ENCODE measurements around the gene ENTPD8. TPM values are rescaled to one million over a fixed set of nuclear protein-coding genes. Genes with fewer than 3 reads are reported as not detected.

Gene ENTPD8
- total and polyA plus RNA-seq, 5 experiments from 2014 or later, result not detected

DNA sequence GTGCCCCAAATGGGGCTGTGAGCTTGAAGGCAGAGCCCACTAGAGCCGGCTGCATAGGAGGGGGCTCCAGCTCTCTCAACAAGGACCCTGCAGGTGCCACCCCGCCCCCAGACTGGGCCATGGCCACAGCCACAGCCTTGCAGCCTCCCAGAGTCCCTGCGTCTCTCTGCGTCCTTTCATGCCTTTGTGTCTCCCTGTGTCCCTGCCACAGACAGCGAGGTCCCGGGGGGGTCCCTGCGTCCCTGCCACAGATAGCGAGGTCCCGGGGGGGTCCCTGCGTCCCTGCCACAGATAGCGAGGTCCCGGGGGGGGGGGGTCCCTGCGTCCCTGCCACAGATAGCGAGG, 11.6 kb downstream of the ENTPD8 start:
- DNase-seq (peak in 1 of 10 donors; percentile 56), ATAC-seq (no peak)
- peaks cover 0 to 5% (median 3%) of the 10 kb centered on the region in 4 donors for H3K4me1 Mint-ChIP-seq
- no peaks in the 10 kb centered on the region for H3K9me3 Mint-ChIP-seq
- H3K36me3 Mint-ChIP-seq, result no peaks in the 10 kb centered on the region
- no peak overlapping the region for H3K27ac Mint-ChIP-seq
- H3K27me3 Mint-ChIP-seq, result no peaks in the 10 kb centered on the region
- POLR2A ChIA-PET, result no interaction called here
- H3K4me3 Mint-ChIP-seq, result no peak overlapping the region

DNA sequence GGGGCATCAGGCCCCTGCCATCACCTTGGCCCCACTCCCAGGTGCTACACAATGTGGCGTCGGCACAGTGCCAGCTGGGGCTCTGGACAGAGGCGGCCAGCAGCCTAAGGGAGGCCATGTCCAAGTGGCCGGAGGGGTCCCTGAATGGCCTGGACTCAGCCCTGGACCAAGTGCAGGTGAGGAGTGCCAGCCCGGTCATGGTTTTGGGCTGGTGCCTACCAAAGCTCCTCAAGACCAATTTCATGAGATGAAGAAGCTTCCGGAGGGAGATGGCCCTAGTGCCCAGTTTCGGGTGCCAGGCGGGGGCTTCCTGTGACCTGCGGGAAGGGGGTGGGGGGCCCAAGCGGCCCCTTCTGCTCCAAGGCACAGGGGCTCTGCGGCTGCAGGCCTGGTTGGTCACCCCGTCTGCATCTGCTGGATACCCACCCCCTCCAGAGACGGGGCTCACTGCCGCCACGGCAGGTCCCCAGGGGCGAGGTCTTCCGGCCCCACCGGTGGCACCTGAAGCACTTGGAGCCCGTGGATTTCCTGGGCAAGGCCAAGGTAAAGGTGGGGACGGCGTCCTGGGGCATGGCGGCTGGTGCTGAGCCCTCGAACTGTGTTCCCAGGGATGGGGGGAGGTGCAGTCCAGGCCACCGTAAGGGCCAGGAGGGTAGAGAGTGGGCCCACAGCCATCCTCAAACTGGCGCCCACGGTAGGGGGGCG, 12.2 kb downstream of the ENTPD8 start:
- H3K4me1 Mint-ChIP-seq, result peaks cover 0 to 7% (median 6%) of the 10 kb centered on the region in 4 donors
- H3K27ac Mint-ChIP-seq, result no peak overlapping the region
- no peaks in the 10 kb centered on the region for H3K36me3 Mint-ChIP-seq
- DNase-seq (peak in 1 of 10 donors; percentile 41), ATAC-seq (no peak)
- no peaks in the 10 kb centered on the region for H3K9me3 Mint-ChIP-seq
- H3K4me3 Mint-ChIP-seq, result no peak overlapping the region
- POLR2A ChIA-PET, result no interaction called here
- H3K27me3 Mint-ChIP-seq, result no peaks in the 10 kb centered on the region

DNA sequence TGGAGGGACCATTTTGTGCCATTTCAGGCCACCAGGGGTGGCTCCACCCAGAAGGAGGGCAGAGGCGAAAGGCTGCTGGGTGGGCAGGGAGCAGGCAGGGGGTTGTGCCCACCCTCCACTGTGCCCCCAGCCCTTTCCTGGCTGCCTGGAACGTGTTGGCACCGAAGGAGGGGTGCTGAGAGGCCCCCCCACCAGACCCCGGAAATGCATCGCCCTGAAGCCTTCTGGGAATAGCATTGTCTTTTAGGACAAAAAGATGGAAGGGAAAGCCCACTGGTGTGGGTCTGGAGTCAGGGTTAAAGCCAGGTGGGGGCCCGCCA, 12.9 kb downstream of the ENTPD8 start:
- no peak overlapping the region for H3K4me3 Mint-ChIP-seq
- POLR2A ChIA-PET, result interaction anchor here (1.2 kb wide), 1 partner anchor 126 kb away, joined by 3 read pairs; the partner anchor contains the start of gene NRARP
- no peak overlapping the region for H3K27ac Mint-ChIP-seq

GRCh38 chr9:137427454-137428310, 13.5 kb downstream of the ENTPD8 start:
- H3K36me3 Mint-ChIP-seq, result no peaks in the 10 kb centered on the region
- H3K27ac Mint-ChIP-seq, result no peak overlapping the region
- ATAC-seq (no peak), DNase-seq (no peak)
- H3K4me1 Mint-ChIP-seq, result peaks cover 0 to 7% (median 6%) of the 10 kb centered on the region in 4 donors
- no peak overlapping the region for H3K4me3 Mint-ChIP-seq
- no peaks in the 10 kb centered on the region for H3K27me3 Mint-ChIP-seq
- POLR2A ChIA-PET, result interaction anchor here (0.5 to 1.2 kb wide), 2 partner anchors 125 to 165 kb away, joined by 3 to 4 read pairs; partner anchors contain the start of gene NRARP
- no peaks in the 10 kb centered on the region for H3K9me3 Mint-ChIP-seq

More for the DNA sequence above, 12.9 kb downstream of the ENTPD8 start:
- H3K9me3 Mint-ChIP-seq, result no peaks in the 10 kb centered on the region
- DNase-seq (no peak), ATAC-seq (no peak)
- H3K27me3 Mint-ChIP-seq, result no peaks in the 10 kb centered on the region
- H3K36me3 Mint-ChIP-seq, result no peaks in the 10 kb centered on the region
- peaks cover 0 to 7% (median 6%) of the 10 kb centered on the region in 4 donors for H3K4me1 Mint-ChIP-seq

GRCh38 chr9:137426018-137426681, 15.0 kb downstream of the ENTPD8 start:
- no peaks in the 10 kb centered on the region for H3K36me3 Mint-ChIP-seq
- ATAC-seq (no peak), DNase-seq (peak in 1 of 10 donors; percentile 57)
- H3K4me1 Mint-ChIP-seq, result peaks cover 0 to 17% (median 10%) of the 10 kb centered on the region in 4 donors
- POLR2A ChIA-PET, result no interaction called here
- no peaks in the 10 kb centered on the region for H3K27me3 Mint-ChIP-seq
- no peaks in the 10 kb centered on the region for H3K9me3 Mint-ChIP-seq
- H3K4me3 Mint-ChIP-seq, result peak overlapping the region in 2 of 10 donors; percentile 22 to 45
- no peak overlapping the region for H3K27ac Mint-ChIP-seq

DNA sequence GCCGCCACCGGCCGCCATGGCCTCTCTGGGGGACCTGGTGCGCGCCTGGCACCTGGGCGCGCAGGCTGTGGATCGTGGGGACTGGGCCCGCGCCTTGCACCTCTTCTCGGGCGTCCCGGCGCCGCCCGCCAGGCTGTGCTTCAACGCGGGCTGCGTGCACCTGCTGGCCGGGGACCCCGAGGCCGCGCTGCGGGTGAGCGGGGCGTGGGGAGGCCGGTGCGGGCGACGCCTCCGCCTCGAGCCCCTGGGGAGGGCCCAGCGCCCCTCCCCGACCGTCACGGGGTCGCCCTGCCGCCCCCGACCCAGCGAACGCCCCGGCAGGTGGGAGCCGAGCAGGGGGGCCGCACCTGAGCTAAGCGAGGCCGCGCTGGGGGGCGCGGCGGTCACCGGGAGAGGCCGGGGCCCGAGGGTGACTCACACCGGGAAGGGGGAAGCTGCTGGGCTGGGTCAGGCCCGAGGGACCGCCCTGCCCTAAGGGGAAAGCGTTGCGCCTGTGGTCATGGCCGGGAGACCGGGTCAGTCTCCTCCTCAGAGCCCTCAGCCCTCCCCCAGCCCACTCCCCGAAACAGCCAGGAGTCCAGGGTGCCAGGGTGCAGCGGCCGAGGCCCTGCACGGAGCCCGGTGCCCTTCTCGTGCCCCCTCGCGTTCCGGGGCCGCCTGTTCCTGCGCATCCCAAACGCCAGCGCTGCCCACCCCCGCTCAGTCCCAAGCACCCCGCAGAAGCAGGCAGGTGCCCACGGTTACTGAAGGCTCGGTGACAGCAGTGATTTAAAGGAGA, 17.5 kb downstream of the ENTPD8 start:
- peak in 1 of 10 donors; percentile 63 for DNase-seq
- peak; percentile 3 to 69 for ATAC-seq
- peak overlapping the region in 9 of 10 donors; percentile 63 to 80 (median 77) for H3K4me3 Mint-ChIP-seq

DNA sequence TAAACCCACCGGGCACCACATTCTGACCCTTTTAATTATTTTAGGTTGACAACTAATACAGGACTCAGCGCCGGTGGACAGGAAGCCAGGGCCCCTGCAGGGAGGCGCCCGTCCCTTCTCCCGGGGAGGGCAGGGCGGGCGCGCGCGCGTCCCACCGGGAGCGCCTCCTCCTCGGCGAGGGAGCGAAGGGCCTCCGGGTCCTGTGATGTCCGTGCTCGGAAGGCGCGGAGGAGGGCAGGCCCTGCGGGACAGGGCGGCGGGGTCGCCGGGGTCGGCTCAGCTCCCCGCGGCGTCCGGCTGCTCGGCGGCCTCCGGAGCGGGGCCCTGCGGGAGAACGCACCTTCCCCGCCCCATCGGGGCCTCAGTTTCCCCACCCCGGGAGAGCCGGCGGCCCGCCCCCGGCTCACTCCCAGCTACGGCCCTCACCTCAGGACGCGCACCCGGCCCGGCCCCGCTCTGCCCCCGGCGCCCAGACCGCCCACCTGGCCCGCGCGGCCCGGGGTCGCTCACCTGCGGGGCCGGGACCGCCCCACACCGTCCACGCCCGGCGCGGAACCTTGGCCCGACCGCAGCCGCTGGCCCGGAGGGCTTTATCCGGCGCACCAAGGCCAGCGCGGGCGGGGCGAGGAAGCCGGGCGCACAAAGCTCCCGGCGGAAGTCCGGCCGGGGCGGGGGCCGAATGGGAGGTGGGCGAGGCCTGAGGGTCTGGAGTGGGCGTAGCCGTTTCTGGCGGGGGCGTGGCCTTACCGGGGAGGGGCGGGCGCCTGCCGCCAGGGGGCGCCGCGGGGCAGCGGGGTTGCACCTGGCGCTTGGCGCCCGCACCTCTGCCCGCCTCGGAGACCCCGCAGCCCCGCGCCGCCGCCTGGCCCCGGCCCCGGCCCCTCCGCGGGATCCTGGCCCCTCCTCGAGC, 18.3 kb downstream of the ENTPD8 start, which contains the start of the genes EXD3 and NOXA1:
Gene EXD3, minus strand, starts transcription at position 559 of the 910 bp plus-strand sequence. CDS start 27,805 bp downstream, outside the sequence.
Gene NOXA1, plus strand, starts transcription at position 790 of the 910 bp plus-strand sequence. CDS start 137 bp downstream, outside the sequence.
- POLR2A ChIA-PET, result interaction anchor here (0.6 to 2.5 kb wide), 19 partner anchors 10 to 186 kb away, joined by 3 to 26 read pairs (median 4); partner anchors contain the start of genes MRPL41, NELFB, NRARP and NSMF
- H3K9me3 Mint-ChIP-seq, result no peaks in the 10 kb centered on the region
- ATAC-seq (peak; percentile 83 to 89), DNase-seq (peak; percentile 85 to 98 (median 93))
- peaks cover 0 to 20% (median 11%) of the 10 kb centered on the region in 4 donors for H3K4me1 Mint-ChIP-seq
- H3K4me3 Mint-ChIP-seq, result peak within 1 kb of the TSS; percentile 70 to 91 (median 82)
- no peaks in the 10 kb centered on the region for H3K27me3 Mint-ChIP-seq
- peak within 1 kb of the TSS; percentile 48 to 87 (median 76) for H3K27ac Mint-ChIP-seq
- no peaks in the 10 kb centered on the region for H3K36me3 Mint-ChIP-seq

More for the DNA sequence above, 17.5 kb downstream of the ENTPD8 start:
- Mint-ChIP-seq H3K36me3 (no peaks in the 10 kb centered on the region), H3K9me3 (no peaks in the 10 kb centered on the region), H3K27ac (peak overlapping the region in 2 of 10 donors; percentile 47 to 78), H3K4me1 (peaks cover 0 to 20% (median 11%) of the 10 kb centered on the region in 4 donors), H3K27me3 (no peaks in the 10 kb centered on the region)
- POLR2A ChIA-PET, result interaction anchor here (0.6 to 2.5 kb wide), 16 partner anchors 12 to 187 kb away, joined by 3 to 26 read pairs (median 4); partner anchors contain the start of genes MRPL41, NRARP, NSMF and TUBB4B

- Mint-ChIP-seq H3K27me3 (no peaks in the 10 kb centered on the region), H3K4me3 (peak overlapping the region; percentile 70 to 91 (median 82)), H3K27ac (peak overlapping the region in 9 of 10 donors; percentile 48 to 84 (median 69)), H3K4me1 (peaks cover 0 to 20% (median 11%) of the 10 kb centered on the region in 4 donors), H3K9me3 (no peaks in the 10 kb centered on the region), H3K36me3 (no peaks in the 10 kb centered on the region)
- peak in 1 of 10 donors; percentile 41 for DNase-seq
- no peak for ATAC-seq
- POLR2A ChIA-PET, result interaction anchor here (0.7 to 2.5 kb wide), 10 partner anchors 9 to 182 kb away, joined by 3 to 26 read pairs (median 6); partner anchors contain the start of genes NRARP, NSMF and TUBB4B
Observed at GRCh38 chr9:137421838-137422603, 19.1 kb downstream of the ENTPD8 start.

DNA sequence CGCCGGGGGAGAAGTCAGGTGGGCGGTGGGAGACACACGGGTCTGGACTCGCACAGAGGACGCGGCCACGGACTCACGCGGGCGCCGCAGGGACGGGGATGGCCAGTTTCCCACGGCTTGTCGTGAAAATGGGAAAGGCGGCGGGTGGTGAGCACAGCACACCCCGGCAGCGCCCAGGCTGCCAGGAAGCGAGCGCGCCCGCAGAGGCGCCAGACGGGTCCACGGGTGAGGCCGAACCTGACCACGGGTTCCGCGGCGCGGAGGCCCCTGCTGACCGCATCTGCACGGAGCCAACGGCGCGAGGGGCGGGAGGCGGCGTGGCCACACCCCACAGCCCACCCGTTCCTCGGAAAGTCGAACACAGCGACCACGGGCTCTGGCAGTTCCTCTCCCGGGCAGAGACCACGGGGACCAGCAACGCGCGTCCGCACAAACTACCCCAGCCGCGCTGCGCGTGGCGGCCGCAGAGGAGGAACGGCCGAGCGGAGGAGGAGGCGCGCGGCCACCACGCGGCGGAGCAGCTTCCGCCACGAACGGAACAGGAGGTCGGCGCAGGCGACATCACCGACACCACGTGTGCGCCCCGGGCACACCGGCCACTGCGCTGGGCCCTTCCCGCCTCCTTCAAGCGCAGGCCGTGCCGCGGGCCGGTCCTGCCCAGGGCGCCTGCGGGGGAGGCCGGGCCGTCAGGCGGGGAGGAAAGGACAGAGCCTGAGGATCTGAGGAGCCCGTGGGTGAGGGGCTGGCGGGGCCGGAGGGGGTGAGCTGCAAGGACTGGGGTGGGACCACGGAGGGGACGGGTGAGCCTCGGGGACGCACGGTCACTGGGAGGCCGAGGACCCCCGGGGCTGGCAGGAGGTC, 23.8 kb downstream of the ENTPD8 start:
- POLR2A ChIA-PET, result no interaction called here
- peak overlapping the region in 9 of 10 donors; percentile 30 to 75 (median 60) for H3K4me3 Mint-ChIP-seq
- H3K27me3 Mint-ChIP-seq, result no peaks in the 10 kb centered on the region
- peaks cover 0 to 32% (median 10%) of the 10 kb centered on the region in 4 donors for H3K4me1 Mint-ChIP-seq
- DNase-seq (peak in 1 of 10 donors; percentile 60), ATAC-seq (peak; percentile 39 to 69)
- no peaks in the 10 kb centered on the region for H3K9me3 Mint-ChIP-seq
- H3K36me3 Mint-ChIP-seq, result no peaks in the 10 kb centered on the region
- H3K27ac Mint-ChIP-seq, result peak overlapping the region in 2 of 10 donors; percentile 79 to 81

Data from naive thymus-derived CD8-positive, alpha-beta T cell (primary cell).